K562 (cell line): ENCODE data around the gene ISYNA1. TPM values are rescaled to one million over a fixed set of nuclear protein-coding genes. Genes with fewer than 3 reads are reported as not detected.
A peak's percentile ranks its signal among the peaks of the same experiment; 100 is the strongest.

Source experiments
- ATAC-seq: fragments of 200-7000 bp; cut with Tn5 transposase; 3 replicates; pipeline ENCODE4 v1.9.1; 2020; ENCODE audit warnings: moderate library complexity
- BruUV-seq: library from RNA; stranded (reverse); fragments of 400-500 nt; replicated peaks from 2 replicates; lab custom pipeline; 2021; lab: Mats Ljungman, UMichigan
- CTCF ChIA-PET: fragments of 300-600 bp; formaldehyde crosslinking; extraction: SDS; loops from one replicate; lab custom pipeline; 2021; ENCODE audit warnings: low intra/inter-chr PET ratio; lab: Yijun Ruan, JAX
- POLR2A ChIA-PET: fragments of 300-600, 350-650 bp; sonication (Branson Sonifier 250); formaldehyde crosslinking; extraction: SDS; loops from one replicate; lab custom pipeline; 2021; ENCODE audit warnings: antibody characterized with exemption, inconsistent platforms; lab: Yijun Ruan, JAX
- DNase-seq, 4 experiments: peaks; one replicate each; pipeline versions ENCODE4 v3.0.0 to v3.0.0-alpha.2; 2011 to 2018; ENCODE audit warnings: low spot score in 3 of 4, mixed read lengths in 3 of 4; ENCODE audit errors: extremely low read depth in 1 of 4
- FAIRE-seq: peaks from 2 replicates; lab custom pipeline; 2011; peaks lifted over from hg19 to GRCh38; lab: Jason Lieb, UNC
- H2AFZ ChIP-seq: 2 replicates; pipeline ENCODE4 v1.6.0; 2011; ENCODE audit warnings: low read depth, low read length, control low read depth, inconsistent platforms
- H3K27ac ChIP-seq: fragments of 200-600 bp; 3 replicates; pipeline ENCODE4 v1.8.0; 2011; ENCODE audit warnings: low read depth, mild to moderate bottlenecking, control low read depth, inconsistent platforms, low read length, moderate library complexity, mixed read lengths; ENCODE audit errors: extremely low read depth
- H3K27me3 ChIP-seq, 2 experiments: fragments of 300-600 bp in 1 of 2; 2 replicates in 1 of 2; 3 replicates in 1 of 2; pipeline versions ENCODE4 v1.6.0 to v1.8.0; 2011; ENCODE audit warnings: inconsistent platforms in 2 of 2, low read length in 2 of 2, mild to moderate bottlenecking in 1 of 2, mixed read lengths in 1 of 2, moderate library complexity in 1 of 2; ENCODE audit not compliant: control insufficient read depth in 2 of 2, insufficient read depth in 2 of 2
- H3K36me3 ChIP-seq: fragments of 300-600 bp; 3 replicates; pipeline ENCODE4 v1.8.0; 2011; ENCODE audit warnings: mild to moderate bottlenecking, low read length, inconsistent platforms; ENCODE audit not compliant: control insufficient read depth, insufficient read depth
- H3K4me1 ChIP-seq, 2 experiments: fragments of 200-600 bp in 1 of 2; replicated peaks in 1 of 2; 2 replicates in 1 of 2; 3 replicates in 1 of 2; pipeline versions ENCODE4 v1.5.1 to v1.8.0; 2011; ENCODE audit warnings: inconsistent platforms in 2 of 2, low read length in 2 of 2, mild to moderate bottlenecking in 1 of 2, mixed read lengths in 1 of 2, moderate library complexity in 1 of 2; ENCODE audit not compliant: control insufficient read depth in 2 of 2, insufficient read depth in 2 of 2
- H3K4me2 ChIP-seq: 2 replicates; pipeline ENCODE4 v1.6.1; 2011; ENCODE audit warnings: low read length, control low read depth, inconsistent platforms, mixed read lengths; ENCODE audit not compliant: insufficient read depth
- H3K4me3 ChIP-seq: fragments of 200-600 bp; sonication (generic), shearing (Covaris generic); 2 replicates; pipeline ENCODE4 v1.5.1; 2016; ENCODE audit warnings: control low read depth, inconsistent platforms
- H3K79me2 ChIP-seq: fragments of 200-600 bp; 3 replicates; pipeline ENCODE4 v1.8.0; 2011; ENCODE audit warnings: low read length, inconsistent platforms; ENCODE audit not compliant: control insufficient read depth, insufficient read depth
- H3K9ac ChIP-seq, 2 experiments: 2 replicates each; pipeline versions ENCODE4 v1.6.0 to v1.6.1; 2011; ENCODE audit warnings: low read depth in 2 of 2, low read length in 2 of 2, control low read depth in 1 of 2, inconsistent platforms in 1 of 2, mild to moderate bottlenecking in 1 of 2, mixed read lengths in 1 of 2; ENCODE audit not compliant: insufficient read depth in 1 of 2
- H3K9me1 ChIP-seq: one replicate; pipeline ENCODE4 v1.6.0; 2011; ENCODE audit warnings: inconsistent platforms, mild to moderate bottlenecking, low read length, moderate library complexity; ENCODE audit not compliant: control insufficient read depth, insufficient read depth
- H3K9me3 ChIP-seq: replicated peaks from 2 replicates; pipeline ENCODE4 v1.5.1; 2011; ENCODE audit warnings: low read depth, low read length, inconsistent platforms; ENCODE audit not compliant: control insufficient read depth, insufficient read depth
- H4K20me1 ChIP-seq: replicated peaks from 2 replicates; pipeline ENCODE4 v1.6.1; 2011; ENCODE audit warnings: low read length, inconsistent platforms, mixed read lengths; ENCODE audit not compliant: control insufficient read depth, insufficient read depth
- CAMTA2 ChIP-seq: fragments of 250-450 bp; sonication (Bioruptor Pico); conservative IDR thresholded peaks from 2 replicates; pipeline ENCODE4 v1.5.1; 2022
- CHD2 ChIP-seq: IDR thresholded peaks from 2 replicates; pipeline ENCODE4 v1.6.1; 2011; ENCODE audit warnings: low read depth, low read length
- ESRRA ChIP-seq: fragments of 450-650 bp; IDR thresholded peaks from 2 replicates; pipeline ENCODE4 v1.6.1; 2014; ENCODE audit warnings: low read depth, mild to moderate bottlenecking, moderate library complexity, borderline replicate concordance
- GATA2 ChIP-seq: sonication (generic); formaldehyde crosslinking; IDR thresholded peaks from 2 replicates; pipeline ENCODE4 v1.4.0; 2020; ENCODE audit warnings: mild to moderate bottlenecking, missing genetic modification reagents
- ILK ChIP-seq: fragments of 450-650 bp; IDR thresholded peaks from 2 replicates; pipeline ENCODE4 v1.6.1; 2016; ENCODE audit warnings: missing genetic modification characterization, low read depth, mild to moderate bottlenecking, missing compliant biosample characterization, moderate library complexity, borderline replicate concordance
- KDM4B ChIP-seq, 2 experiments: fragments of 450-650 bp in 1 of 2; sonication (generic) in 1 of 2; IDR thresholded peaks; 2 replicates each; pipeline ENCODE4 v1.6.1; 2016 to 2017; ENCODE audit warnings: borderline replicate concordance in 2 of 2, antibody characterized with exemption in 1 of 2, low read depth in 1 of 2, mild to moderate bottlenecking in 1 of 2
- KLF16 ChIP-seq: IDR thresholded peaks from 2 replicates; pipeline ENCODE4 v1.6.1; 2016; ENCODE audit warnings: antibody characterized with exemption
- LEF1 ChIP-seq: fragments of 450-650 bp; IDR thresholded peaks from 2 replicates; pipeline ENCODE4 v1.6.1; 2016; ENCODE audit warnings: mild to moderate bottlenecking
- PPARD ChIP-seq: fragments of 250-450 bp; sonication (Bioruptor Pico); IDR thresholded peaks from 2 replicates; pipeline ENCODE4 v1.8.0; 2022; ENCODE audit warnings: inconsistent platforms, mild to moderate bottlenecking, moderate library complexity
- RBM14 ChIP-seq: fragments of 200-400 bp; formaldehyde crosslinking; IDR thresholded peaks from 2 replicates; pipeline ENCODE4 v1.6.1; 2018; ENCODE audit warnings: low read depth, mild to moderate bottlenecking, low read length, moderate library complexity, borderline replicate concordance; ENCODE audit not compliant: insufficient read depth
- XRCC5 ChIP-seq: fragments of 200-400 bp; formaldehyde crosslinking; IDR thresholded peaks from 2 replicates; pipeline ENCODE4 v1.6.1; 2017; ENCODE audit warnings: low read depth, mild to moderate bottlenecking, low read length
- ZKSCAN8 ChIP-seq: fragments of 200-800 bp; sonication (Bioruptor generic); IDR thresholded peaks from 2 replicates; pipeline ENCODE4 v1.6.1; 2016; ENCODE audit warnings: missing genetic modification characterization, missing compliant biosample characterization
- ZNF165 ChIP-seq: fragments of 250-450 bp; sonication (Bioruptor Pico); IDR thresholded peaks from 2 replicates; pipeline ENCODE4 v1.4.0; 2020; ENCODE audit warnings: borderline replicate concordance
- WGBS: fragments of 100-300 bp; shearing (Covaris generic); methylation state at CpG from one replicate; pipeline ENCODE4 v1.1.6; 2016; ENCODE audit warnings: low coverage, mixed read lengths; ENCODE audit not compliant: insufficient coverage; ENCODE audit errors: missing lambda C conversion rate; 5-methylcytosine and 5-hydroxymethylcytosine counted together
- in situ Hi-C: fragments of 300-500 bp; cut with MboI; formaldehyde crosslinking; loops from 4 replicates; pipeline ENCODE4 v1.15.0; 2018; ENCODE audit warnings: inconsistent platforms, mixed read lengths
- intact Hi-C: fragments of 100-400 bp; cut with micrococcal nuclease; formaldehyde crosslinking; loops from 2 replicates; pipeline ENCODE4 v1.14.2; 2022
- polyA plus RNA-seq, 8 experiments: library from polyadenylated mRNA; depleted of rRNA in 4 of 8; stranded (reverse) in 5 of 8; unstranded in 3 of 8; fragments of >200 nt; fragmentation: Nextera tagmentation in 2 of 8; fragmentation: Illumina TruSeq in 1 of 8; extraction: Ambion mirVana in 2 of 8; extraction: Trizol in 1 of 8; gene quantifications; 2 replicates each; pipeline versions ENCODE4 v1.2.1 to v1.2.3, GENCODE V29; 2011 to 2014; ENCODE audit warnings: inconsistent platforms in 1 of 8, missing spikeins in 1 of 8
- total RNA-seq, 7 experiments: library from RNA; depleted of rRNA in 6 of 7; stranded (reverse); fragments of >200 nt in 6 of 7; fragmentation: Illumina TruSeq in 2 of 7; extraction: Trizol in 2 of 7; gene quantifications; 2 replicates each; pipeline versions ENCODE4 v1.2.1 to v1.2.3, GENCODE V29; 2011 to 2021; ENCODE audit warnings: low replicate concordance in 1 of 7
- TF ChIP-seq, protein P1 (sequence below): sonication (generic); formaldehyde crosslinking; IDR thresholded peaks from 2 replicates; pipeline ENCODE4 v1.8.1; 2023; ENCODE audit warnings: mild to moderate bottlenecking, missing genetic modification reagents
- TF ChIP-seq, protein P2 (sequence below): fragments of 250-450 bp; sonication (Bioruptor Pico); IDR thresholded peaks from 2 replicates; pipeline ENCODE4 v1.8.0; 2022; ENCODE audit warnings: moderate library complexity, mild to moderate bottlenecking, inconsistent platforms
- TF ChIP-seq, protein P3 (sequence below), 3 experiments: IDR thresholded peaks in 2 of 3; conservative IDR thresholded peaks in 1 of 3; 2 replicates each; pipeline ENCODE4 v1.5.1; 2011 to 2012; ENCODE audit warnings: low read length in 3 of 3, mild to moderate bottlenecking in 3 of 3, control low read depth in 2 of 3, improper control_type of control experiment in 1 of 3, inconsistent platforms in 1 of 3, low read depth in 1 of 3, mixed read lengths in 1 of 3, moderate library complexity in 1 of 3; ENCODE audit not compliant: insufficient read depth in 2 of 3

Gene ISYNA1
- total and polyA plus RNA-seq, 9 of the 15 experiments (the other 6 are each of a cell fraction or from before 2014, with no cell fraction given): 21.8 to 460 (median 93.2) TPM

DNA sequence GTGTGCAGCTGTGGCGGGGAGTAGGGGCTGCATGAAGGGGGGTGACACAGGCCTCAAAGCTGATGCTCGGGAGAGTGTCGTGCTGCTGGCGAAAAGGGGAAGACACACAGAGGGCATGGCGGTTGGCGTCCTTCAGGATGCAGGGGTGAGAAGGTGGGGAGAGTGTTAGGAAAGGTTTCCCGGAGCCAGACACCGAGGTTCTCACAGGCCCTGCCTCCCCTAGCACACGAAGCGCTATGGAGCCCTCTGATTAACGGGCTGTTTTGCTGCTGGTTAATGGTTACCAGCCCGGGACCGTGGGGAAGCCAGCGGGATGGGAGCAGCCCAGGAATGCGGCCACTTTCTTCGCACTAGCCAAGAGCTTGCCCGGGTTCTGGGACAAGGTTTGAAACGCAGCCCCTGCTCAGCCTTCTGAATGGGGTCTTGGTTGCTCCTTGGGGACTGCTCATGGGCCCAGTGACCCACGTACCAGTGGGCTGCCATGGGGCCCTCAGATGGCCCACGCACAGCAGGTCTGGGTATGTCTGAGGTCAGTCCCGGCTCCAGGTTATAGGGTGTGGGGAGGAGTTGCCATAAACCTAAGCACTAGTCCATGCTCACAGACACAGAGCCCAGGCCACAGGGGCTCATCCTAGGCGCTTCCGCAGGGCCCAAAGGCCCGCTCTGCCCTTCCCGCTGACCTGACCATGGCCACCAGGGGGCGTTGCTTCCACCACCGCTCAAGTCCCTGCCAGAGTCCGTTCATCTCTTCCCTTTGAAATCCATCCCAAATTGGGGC, 31.3 kb upstream of the ISYNA1 start:
- intact Hi-C loops (loop anchor here (5.0 kb wide), 1 partner anchor 208 kb away; no protein-coding TSS in a partner anchor), in situ Hi-C loops (loop anchor here (5.0 kb wide), 1 partner anchor 208 kb away; no protein-coding TSS in a partner anchor)
- POLR2A ChIA-PET: interaction anchor here (0.6 to 0.7 kb wide), 3 partner anchors 75 to 176 kb away, joined by 3 read pairs; no protein-coding TSS in a partner anchor
- FAIRE-seq (peak; percentile 78), DNase-seq (peak; percentile 76 to 85 (median 79)), ATAC-seq (peak; percentile 93)
- CTCF ChIA-PET: interaction anchor here (0.7 kb wide), 1 partner anchor 19 kb away, joined by 3 read pairs; no protein-coding TSS in a partner anchor
- Histone ChIP-seq H3K9ac (peak overlapping the region in 1 of 2 experiments; percentile 60; a peak in 1 of 4 replicates), H3K4me1 (peaks cover 6 to 59% of the 10 kb centered on the region in 2 experiments; a peak in 4 of 5 replicates), H3K79me2 (peaks cover 39% of the 10 kb centered on the region), H3K36me3 (peaks cover 46% of the 10 kb centered on the region; the same call in 2 of the 3 replicates), H3K27me3 (no peaks in the 10 kb centered on the region), H3K4me3 (no peak overlapping the region), H4K20me1 (peaks cover 44% of the 10 kb centered on the region), H3K4me2 (no peak overlapping the region), H3K9me3 (no peaks in the 10 kb centered on the region), H3K27ac (no peak overlapping the region), H3K9me1 (peaks cover 20% of the 10 kb centered on the region), H2AFZ (no peak overlapping the region)
- no TSS peak for BruUV-seq
- WGBS: 62% methylated on average over 26 of the region's 28 CpGs
- TF ChIP-seq ESRRA: no peak
- no peak for TF ChIP-seq ILK
- TF ChIP-seq KLF16: 0 out of 2 replicates have a peak, but pooled peaks have one; percentile 40
- no peak for TF ChIP-seq ZNF165 (CRISPR knock-in tag)
- no peak for TF ChIP-seq RBM14
- TF ChIP-seq LEF1: no peak
- TF ChIP-seq KDM4B (IDR thresholded peaks at IDR 0.05; ENCODE audit: borderline replicate concordance in 2 of 2, low read depth in 1 of 2): no peak
- TF ChIP-seq GATA2 (CRISPR knock-in tag): no peak
- no peak for TF ChIP-seq ZKSCAN8 (CRISPR knock-in tag)
- TF ChIP-seq, protein P1, sequence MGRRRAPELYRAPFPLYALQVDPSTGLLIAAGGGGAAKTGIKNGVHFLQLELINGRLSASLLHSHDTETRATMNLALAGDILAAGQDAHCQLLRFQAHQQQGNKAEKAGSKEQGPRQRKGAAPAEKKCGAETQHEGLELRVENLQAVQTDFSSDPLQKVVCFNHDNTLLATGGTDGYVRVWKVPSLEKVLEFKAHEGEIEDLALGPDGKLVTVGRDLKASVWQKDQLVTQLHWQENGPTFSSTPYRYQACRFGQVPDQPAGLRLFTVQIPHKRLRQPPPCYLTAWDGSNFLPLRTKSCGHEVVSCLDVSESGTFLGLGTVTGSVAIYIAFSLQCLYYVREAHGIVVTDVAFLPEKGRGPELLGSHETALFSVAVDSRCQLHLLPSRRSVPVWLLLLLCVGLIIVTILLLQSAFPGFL (CRISPR knock-in tag): no peak
- TF ChIP-seq XRCC5: 0 out of 2 replicates have a peak, but pooled peaks have one; percentile 45
- TF ChIP-seq, protein P2, sequence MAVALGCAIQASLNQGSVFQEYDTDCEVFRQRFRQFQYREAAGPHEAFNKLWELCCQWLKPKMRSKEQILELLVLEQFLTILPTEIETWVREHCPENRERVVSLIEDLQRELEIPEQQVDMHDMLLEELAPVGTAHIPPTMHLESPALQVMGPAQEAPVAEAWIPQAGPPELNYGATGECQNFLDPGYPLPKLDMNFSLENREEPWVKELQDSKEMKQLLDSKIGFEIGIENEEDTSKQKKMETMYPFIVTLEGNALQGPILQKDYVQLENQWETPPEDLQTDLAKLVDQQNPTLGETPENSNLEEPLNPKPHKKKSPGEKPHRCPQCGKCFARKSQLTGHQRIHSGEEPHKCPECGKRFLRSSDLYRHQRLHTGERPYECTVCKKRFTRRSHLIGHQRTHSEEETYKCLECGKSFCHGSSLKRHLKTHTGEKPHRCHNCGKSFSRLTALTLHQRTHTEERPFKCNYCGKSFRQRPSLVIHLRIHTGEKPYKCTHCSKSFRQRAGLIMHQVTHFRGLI (CRISPR knock-in tag): no peak
- TF ChIP-seq, protein P3, sequence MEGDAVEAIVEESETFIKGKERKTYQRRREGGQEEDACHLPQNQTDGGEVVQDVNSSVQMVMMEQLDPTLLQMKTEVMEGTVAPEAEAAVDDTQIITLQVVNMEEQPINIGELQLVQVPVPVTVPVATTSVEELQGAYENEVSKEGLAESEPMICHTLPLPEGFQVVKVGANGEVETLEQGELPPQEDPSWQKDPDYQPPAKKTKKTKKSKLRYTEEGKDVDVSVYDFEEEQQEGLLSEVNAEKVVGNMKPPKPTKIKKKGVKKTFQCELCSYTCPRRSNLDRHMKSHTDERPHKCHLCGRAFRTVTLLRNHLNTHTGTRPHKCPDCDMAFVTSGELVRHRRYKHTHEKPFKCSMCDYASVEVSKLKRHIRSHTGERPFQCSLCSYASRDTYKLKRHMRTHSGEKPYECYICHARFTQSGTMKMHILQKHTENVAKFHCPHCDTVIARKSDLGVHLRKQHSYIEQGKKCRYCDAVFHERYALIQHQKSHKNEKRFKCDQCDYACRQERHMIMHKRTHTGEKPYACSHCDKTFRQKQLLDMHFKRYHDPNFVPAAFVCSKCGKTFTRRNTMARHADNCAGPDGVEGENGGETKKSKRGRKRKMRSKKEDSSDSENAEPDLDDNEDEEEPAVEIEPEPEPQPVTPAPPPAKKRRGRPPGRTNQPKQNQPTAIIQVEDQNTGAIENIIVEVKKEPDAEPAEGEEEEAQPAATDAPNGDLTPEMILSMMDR (IDR thresholded peaks at IDR 0.05 in 2 of 3, conservative IDR thresholded peaks at IDR 0.05 in 1 of 3; ENCODE audit: insufficient read depth in 2 of 3, low read depth in 1 of 3, low read length in 3 of 3): peak; percentile 76 to 89 (median 87)
- 0 out of 2 replicates have a peak, but pooled peaks have one; percentile 26 for TF ChIP-seq CHD2
- no peak for TF ChIP-seq PPARD (CRISPR knock-in tag)
- no peak for TF ChIP-seq CAMTA2 (CRISPR knock-in tag)
